K562 (cell line): Measurements from ENCODE around the gene TENM4. TPM values are rescaled to one million over a fixed set of nuclear protein-coding genes. Genes with fewer than 3 reads are reported as not detected.

Experiments used
- ATAC-seq: fragments of 200-7000 bp; cut with Tn5 transposase; 3 replicates; pipeline ENCODE4 v1.9.1; 2020; ENCODE audit warnings: moderate library complexity
- BruUV-seq: library from RNA; stranded (reverse); fragments of 400-500 nt; replicated peaks from 2 replicates; lab custom pipeline; 2021; lab: Mats Ljungman, UMichigan
- CTCF ChIA-PET: fragments of 300-600 bp; formaldehyde crosslinking; extraction: SDS; loops from one replicate; lab custom pipeline; 2021; ENCODE audit warnings: low intra/inter-chr PET ratio; lab: Yijun Ruan, JAX
- POLR2A ChIA-PET: fragments of 300-600, 350-650 bp; sonication (Branson Sonifier 250); formaldehyde crosslinking; extraction: SDS; loops from one replicate; lab custom pipeline; 2021; ENCODE audit warnings: antibody characterized with exemption, inconsistent platforms; lab: Yijun Ruan, JAX
- DNase-seq, 4 experiments: peaks; one replicate each; pipeline versions ENCODE4 v3.0.0 to v3.0.0-alpha.2; 2011 to 2018; ENCODE audit warnings: low spot score in 3 of 4, mixed read lengths in 3 of 4; ENCODE audit errors: extremely low read depth in 1 of 4
- FAIRE-seq: peaks from 2 replicates; lab custom pipeline; 2011; peaks lifted over from hg19 to GRCh38; lab: Jason Lieb, UNC
- H2AFZ ChIP-seq: 2 replicates; pipeline ENCODE4 v1.6.0; 2011; ENCODE audit warnings: low read depth, low read length, control low read depth, inconsistent platforms
- H3K27ac ChIP-seq: fragments of 200-600 bp; 3 replicates; pipeline ENCODE4 v1.8.0; 2011; ENCODE audit warnings: low read depth, mild to moderate bottlenecking, control low read depth, inconsistent platforms, low read length, moderate library complexity, mixed read lengths; ENCODE audit errors: extremely low read depth
- H3K27me3 ChIP-seq, 2 experiments: fragments of 300-600 bp in 1 of 2; 2 replicates in 1 of 2; 3 replicates in 1 of 2; pipeline versions ENCODE4 v1.6.0 to v1.8.0; 2011; ENCODE audit warnings: inconsistent platforms in 2 of 2, low read length in 2 of 2, mild to moderate bottlenecking in 1 of 2, mixed read lengths in 1 of 2, moderate library complexity in 1 of 2; ENCODE audit not compliant: control insufficient read depth in 2 of 2, insufficient read depth in 2 of 2
- H3K36me3 ChIP-seq: fragments of 300-600 bp; 3 replicates; pipeline ENCODE4 v1.8.0; 2011; ENCODE audit warnings: mild to moderate bottlenecking, low read length, inconsistent platforms; ENCODE audit not compliant: control insufficient read depth, insufficient read depth
- H3K4me1 ChIP-seq, 2 experiments: fragments of 200-600 bp in 1 of 2; replicated peaks in 1 of 2; 2 replicates in 1 of 2; 3 replicates in 1 of 2; pipeline versions ENCODE4 v1.5.1 to v1.8.0; 2011; ENCODE audit warnings: inconsistent platforms in 2 of 2, low read length in 2 of 2, mild to moderate bottlenecking in 1 of 2, mixed read lengths in 1 of 2, moderate library complexity in 1 of 2; ENCODE audit not compliant: control insufficient read depth in 2 of 2, insufficient read depth in 2 of 2
- H3K4me2 ChIP-seq: 2 replicates; pipeline ENCODE4 v1.6.1; 2011; ENCODE audit warnings: low read length, control low read depth, inconsistent platforms, mixed read lengths; ENCODE audit not compliant: insufficient read depth
- H3K4me3 ChIP-seq: fragments of 200-600 bp; sonication (generic), shearing (Covaris generic); 2 replicates; pipeline ENCODE4 v1.5.1; 2016; ENCODE audit warnings: control low read depth, inconsistent platforms
- H3K79me2 ChIP-seq: fragments of 200-600 bp; 3 replicates; pipeline ENCODE4 v1.8.0; 2011; ENCODE audit warnings: low read length, inconsistent platforms; ENCODE audit not compliant: control insufficient read depth, insufficient read depth
- H3K9ac ChIP-seq, 2 experiments: 2 replicates each; pipeline versions ENCODE4 v1.6.0 to v1.6.1; 2011; ENCODE audit warnings: low read depth in 2 of 2, low read length in 2 of 2, control low read depth in 1 of 2, inconsistent platforms in 1 of 2, mild to moderate bottlenecking in 1 of 2, mixed read lengths in 1 of 2; ENCODE audit not compliant: insufficient read depth in 1 of 2
- H3K9me1 ChIP-seq: one replicate; pipeline ENCODE4 v1.6.0; 2011; ENCODE audit warnings: inconsistent platforms, mild to moderate bottlenecking, low read length, moderate library complexity; ENCODE audit not compliant: control insufficient read depth, insufficient read depth
- H3K9me3 ChIP-seq: replicated peaks from 2 replicates; pipeline ENCODE4 v1.5.1; 2011; ENCODE audit warnings: low read depth, low read length, inconsistent platforms; ENCODE audit not compliant: control insufficient read depth, insufficient read depth
- H4K20me1 ChIP-seq: replicated peaks from 2 replicates; pipeline ENCODE4 v1.6.1; 2011; ENCODE audit warnings: low read length, inconsistent platforms, mixed read lengths; ENCODE audit not compliant: control insufficient read depth, insufficient read depth
- CREB1 ChIP-seq, 2 experiments: sonication (generic) in 1 of 2; formaldehyde crosslinking in 1 of 2; IDR thresholded peaks; 2 replicates each; pipeline versions ENCODE4 v1.6.1 to v1.8.0; 2012 to 2022; ENCODE audit warnings: inconsistent platforms in 1 of 2, mild to moderate bottlenecking in 1 of 2, missing genetic modification reagents in 1 of 2, moderate library complexity in 1 of 2
- E4F1 ChIP-seq: fragments of 250-450 bp; sonication (Bioruptor Pico); IDR thresholded peaks from 2 replicates; pipeline ENCODE4 v1.5.0; 2021; ENCODE audit warnings: mild to moderate bottlenecking, borderline replicate concordance
- SRF ChIP-seq, 2 experiments: fragments of 250-450, 450-650 bp in 1 of 2; sonication (Bioruptor Pico) in 1 of 2; sonication (generic) in 1 of 2; formaldehyde crosslinking; IDR thresholded peaks; 2 replicates each; pipeline versions ENCODE4 v1.5.0 to v1.5.1; 2020 to 2022; ENCODE audit warnings: mild to moderate bottlenecking in 1 of 2, missing genetic modification reagents in 1 of 2
- STAT5B ChIP-seq: fragments of 250-450 bp; sonication (Bioruptor Pico); IDR thresholded peaks from 2 replicates; pipeline ENCODE4 v1.8.0; 2021; ENCODE audit warnings: mild to moderate bottlenecking, inconsistent platforms
- WGBS: fragments of 100-300 bp; shearing (Covaris generic); methylation state at CpG from one replicate; pipeline ENCODE4 v1.1.6; 2016; ENCODE audit warnings: low coverage, mixed read lengths; ENCODE audit not compliant: insufficient coverage; ENCODE audit errors: missing lambda C conversion rate; 5-methylcytosine and 5-hydroxymethylcytosine counted together
- in situ Hi-C: fragments of 300-500 bp; cut with MboI; formaldehyde crosslinking; loops from 4 replicates; pipeline ENCODE4 v1.15.0; 2018; ENCODE audit warnings: inconsistent platforms, mixed read lengths
- intact Hi-C: fragments of 100-400 bp; cut with micrococcal nuclease; formaldehyde crosslinking; loops from 2 replicates; pipeline ENCODE4 v1.14.2; 2022
- polyA plus RNA-seq, 8 experiments: library from polyadenylated mRNA; depleted of rRNA in 4 of 8; stranded (reverse) in 5 of 8; unstranded in 3 of 8; fragments of >200 nt; fragmentation: Nextera tagmentation in 2 of 8; fragmentation: Illumina TruSeq in 1 of 8; extraction: Ambion mirVana in 2 of 8; extraction: Trizol in 1 of 8; gene quantifications; 2 replicates each; pipeline versions ENCODE4 v1.2.1 to v1.2.3, GENCODE V29; 2011 to 2014; ENCODE audit warnings: inconsistent platforms in 1 of 8, missing spikeins in 1 of 8
- total RNA-seq, 7 experiments: library from RNA; depleted of rRNA in 6 of 7; stranded (reverse); fragments of >200 nt in 6 of 7; fragmentation: Illumina TruSeq in 2 of 7; extraction: Trizol in 2 of 7; gene quantifications; 2 replicates each; pipeline versions ENCODE4 v1.2.1 to v1.2.3, GENCODE V29; 2011 to 2021; ENCODE audit warnings: low replicate concordance in 1 of 7
- TF ChIP-seq, protein P1 (sequence below): sonication (generic); formaldehyde crosslinking; IDR thresholded peaks from 2 replicates; pipeline ENCODE4 v1.8.0; 2022; ENCODE audit warnings: mild to moderate bottlenecking, missing genetic modification reagents, borderline replicate concordance

Gene TENM4
- total and polyA plus RNA-seq, 9 of the 15 experiments (the other 6 are each of a cell fraction or from before 2014, with no cell fraction given): 0.16 TPM; not detected in 8

GRCh38 chr11:79427611-79428327 lies 13.1 kb downstream of the TENM4 start:
- Histone ChIP-seq H3K79me2 (no peaks in the 10 kb centered on the region), H3K4me3 (no peak overlapping the region), H4K20me1 (no peaks in the 10 kb centered on the region), H3K9me1 (no peaks in the 10 kb centered on the region), H3K9ac (no peak overlapping the region), H3K27ac (no peak overlapping the region), H3K9me3 (no peaks in the 10 kb centered on the region), H3K4me1 (no peaks in the 10 kb centered on the region), H3K36me3 (no peaks in the 10 kb centered on the region), H3K4me2 (no peak overlapping the region), H3K27me3 (no peaks in the 10 kb centered on the region), H2AFZ (no peak overlapping the region)
- in situ Hi-C loops: no loop called here
- ATAC-seq (no peak), DNase-seq (no peak), FAIRE-seq (no peak)
- BruUV-seq: no TSS peak
- ChIA-PET CTCF (no interaction called here), POLR2A (no interaction called here)
- no peak for TF ChIP-seq E4F1 (CRISPR knock-in tag)
- no peak for TF ChIP-seq STAT5B
- no peak for TF ChIP-seq CREB1 (IDR thresholded peaks at IDR 0.05)
- TF ChIP-seq CREB1 (CRISPR knock-in tag; IDR thresholded peaks at IDR 0.05): no peak
- TF ChIP-seq SRF (CRISPR knock-in tag; IDR thresholded peaks at IDR 0.05): no peak
- TF ChIP-seq, protein P1, sequence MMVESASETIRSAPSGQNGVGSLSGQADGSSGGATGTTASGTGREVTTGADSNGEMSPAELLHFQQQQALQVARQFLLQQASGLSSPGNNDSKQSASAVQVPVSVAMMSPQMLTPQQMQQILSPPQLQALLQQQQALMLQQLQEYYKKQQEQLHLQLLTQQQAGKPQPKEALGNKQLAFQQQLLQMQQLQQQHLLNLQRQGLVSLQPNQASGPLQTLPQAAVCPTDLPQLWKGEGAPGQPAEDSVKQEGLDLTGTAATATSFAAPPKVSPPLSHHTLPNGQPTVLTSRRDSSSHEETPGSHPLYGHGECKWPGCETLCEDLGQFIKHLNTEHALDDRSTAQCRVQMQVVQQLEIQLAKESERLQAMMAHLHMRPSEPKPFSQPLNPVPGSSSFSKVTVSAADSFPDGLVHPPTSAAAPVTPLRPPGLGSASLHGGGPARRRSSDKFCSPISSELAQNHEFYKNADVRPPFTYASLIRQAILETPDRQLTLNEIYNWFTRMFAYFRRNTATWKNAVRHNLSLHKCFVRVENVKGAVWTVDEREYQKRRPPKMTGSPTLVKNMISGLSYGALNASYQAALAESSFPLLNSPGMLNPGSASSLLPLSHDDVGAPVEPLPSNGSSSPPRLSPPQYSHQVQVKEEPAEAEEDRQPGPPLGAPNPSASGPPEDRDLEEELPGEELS (CRISPR knock-in tag): no peak
- intact Hi-C loops: no loop called here
- 0% methylated on average over 5 of the region's 5 CpGs for WGBS
